ENCODE results near the gene AMPD2.
"Not testable (repeated sequence)": the region's sequence is repeated elsewhere in the genome, so short reads cannot be mapped to it uniquely, and the experiment has no call there.

AMPD2 gene

GRCh38 chr1:109676683-109677381 is 57.2 kb downstream of the AMPD2 start:
- not testable (repeated sequence) for H3K4me1 ChIP-seq (ENCODE audit: control insufficient read depth in 1 of 2, insufficient read depth in 2 of 2, low read length in 2 of 2); H3K4me3 ChIP-seq (ENCODE audit: low read depth in 1 of 2, low read length in 2 of 2); H3K9me3 ChIP-seq (ENCODE audit: control insufficient read depth in 1 of 2, low read length in 2 of 2); H3K27me3 ChIP-seq (ENCODE audit: control insufficient read depth in 1 of 2, insufficient read depth in 2 of 2, low read length in 2 of 2); H3K9ac ChIP-seq (ENCODE audit: low read depth in 1 of 2, low read length in 2 of 2); H3K36me3 ChIP-seq (ENCODE audit: control insufficient read depth in 1 of 2, insufficient read depth in 2 of 2, low read length in 2 of 2); H3K27ac ChIP-seq (ENCODE audit: low read depth, low read length)

- H3K4me1 ChIP-seq (ENCODE audit: control insufficient read depth in 1 of 2, insufficient read depth in 2 of 2, low read length in 2 of 2), result peaks cover 4% of the 10 kb centered on the region in 2 donors
- H3K4me3 ChIP-seq (ENCODE audit: low read depth in 1 of 2, low read length in 2 of 2), result no peak overlapping the region
- H3K9ac ChIP-seq (ENCODE audit: low read depth in 1 of 2, low read length in 2 of 2), result no peak overlapping the region
- H3K36me3 ChIP-seq (ENCODE audit: control insufficient read depth in 1 of 2, insufficient read depth in 2 of 2, low read length in 2 of 2), result no peaks in the 10 kb centered on the region
- no peak overlapping the region for H3K27ac ChIP-seq (ENCODE audit: low read depth, low read length)
- H3K9me3 ChIP-seq (ENCODE audit: control insufficient read depth in 1 of 2, low read length in 2 of 2), result no peaks in the 10 kb centered on the region
- no peaks in the 10 kb centered on the region for H3K27me3 ChIP-seq (ENCODE audit: control insufficient read depth in 1 of 2, insufficient read depth in 2 of 2, low read length in 2 of 2)
Observed at GRCh38 chr1:109677459-109677858, 57.8 kb downstream of the AMPD2 start.

- H3K9me3 ChIP-seq (ENCODE audit: control insufficient read depth in 1 of 2, low read length in 2 of 2); H3K4me3 ChIP-seq (ENCODE audit: low read depth in 1 of 2, low read length in 2 of 2); H3K36me3 ChIP-seq (ENCODE audit: control insufficient read depth in 1 of 2, insufficient read depth in 2 of 2, low read length in 2 of 2); H3K27me3 ChIP-seq (ENCODE audit: control insufficient read depth in 1 of 2, insufficient read depth in 2 of 2, low read length in 2 of 2); H3K4me1 ChIP-seq (ENCODE audit: control insufficient read depth in 1 of 2, insufficient read depth in 2 of 2, low read length in 2 of 2); H3K27ac ChIP-seq (ENCODE audit: low read depth, low read length); H3K9ac ChIP-seq (ENCODE audit: low read depth in 1 of 2, low read length in 2 of 2): not testable (repeated sequence)
Observed at GRCh38 chr1:109678637-109679036, 59.0 kb downstream of the AMPD2 start.
